NCI-H1105 treated with DMSO at 0.1 percent for 48 hours (cell line): ENCODE measurements around the gene UBAC2.
A peak's percentile ranks its signal among the peaks of the same experiment; 100 is the strongest.

Experiments used
- DNase-seq: peaks from one replicate; lab custom pipeline; 2025; lab: John Stamatoyannopoulos, UW

Gene UBAC2, protein sequence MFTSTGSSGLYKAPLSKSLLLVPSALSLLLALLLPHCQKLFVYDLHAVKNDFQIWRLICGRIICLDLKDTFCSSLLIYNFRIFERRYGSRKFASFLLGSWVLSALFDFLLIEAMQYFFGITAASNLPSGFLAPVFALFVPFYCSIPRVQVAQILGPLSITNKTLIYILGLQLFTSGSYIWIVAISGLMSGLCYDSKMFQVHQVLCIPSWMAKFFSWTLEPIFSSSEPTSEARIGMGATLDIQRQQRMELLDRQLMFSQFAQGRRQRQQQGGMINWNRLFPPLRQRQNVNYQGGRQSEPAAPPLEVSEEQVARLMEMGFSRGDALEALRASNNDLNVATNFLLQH

DNA sequence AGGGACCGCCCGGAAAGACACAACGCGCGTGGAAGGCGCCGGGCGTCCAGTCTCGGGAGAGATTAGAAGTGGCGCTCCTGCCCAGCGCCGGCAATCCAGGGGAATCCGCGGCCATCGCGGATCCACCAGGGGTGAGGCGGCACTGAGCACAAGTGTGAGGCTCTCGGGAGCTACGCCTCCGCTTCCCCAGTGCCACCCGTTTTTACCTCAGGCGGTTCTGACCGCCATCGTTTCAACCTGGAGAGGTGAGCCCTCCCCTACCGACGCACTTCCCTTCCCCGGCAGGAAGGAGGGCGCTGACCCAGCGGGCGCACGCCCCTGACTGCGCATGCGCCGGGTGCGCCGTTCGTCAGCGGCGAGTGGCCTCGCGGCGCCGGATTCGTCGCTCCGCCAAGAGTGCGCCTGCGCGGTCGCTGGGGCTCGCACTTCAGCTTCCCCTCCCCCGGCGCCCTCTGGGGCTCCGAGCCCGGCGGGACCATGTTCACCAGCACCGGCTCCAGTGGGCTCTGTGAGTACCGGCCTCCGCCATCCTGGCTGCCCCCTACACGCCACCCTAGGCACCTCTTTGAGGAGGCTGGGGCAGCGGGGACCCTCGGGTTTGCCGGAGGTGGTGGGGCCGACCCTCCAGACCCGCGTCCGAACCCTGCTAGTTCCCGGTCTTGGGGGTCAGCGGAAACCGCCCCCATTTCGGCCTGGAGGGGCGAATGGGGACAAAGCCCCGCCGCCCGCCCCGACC is at the start of gene UBAC2:
TSS of gene UBAC2 (plus strand) at position 423 of the 736 bp plus-strand sequence. CDS start at position 478, 55 bp downstream.
- peak; percentile 84 for DNase-seq

- DNase-seq = no peak
Measured at GRCh38 chr13:99151516-99151915, 49.1 kb upstream of the UBAC2 start.

GRCh38 chr13:99153219-99153618 is 47.4 kb upstream of the UBAC2 start:
- DNase-seq = no peak

GRCh38 chr13:99154064-99154463 is 46.6 kb upstream of the UBAC2 start:
- DNase-seq = no peak

- no peak for DNase-seq
Measured at GRCh38 chr13:99155821-99156220, 44.8 kb upstream of the UBAC2 start.

DNA sequence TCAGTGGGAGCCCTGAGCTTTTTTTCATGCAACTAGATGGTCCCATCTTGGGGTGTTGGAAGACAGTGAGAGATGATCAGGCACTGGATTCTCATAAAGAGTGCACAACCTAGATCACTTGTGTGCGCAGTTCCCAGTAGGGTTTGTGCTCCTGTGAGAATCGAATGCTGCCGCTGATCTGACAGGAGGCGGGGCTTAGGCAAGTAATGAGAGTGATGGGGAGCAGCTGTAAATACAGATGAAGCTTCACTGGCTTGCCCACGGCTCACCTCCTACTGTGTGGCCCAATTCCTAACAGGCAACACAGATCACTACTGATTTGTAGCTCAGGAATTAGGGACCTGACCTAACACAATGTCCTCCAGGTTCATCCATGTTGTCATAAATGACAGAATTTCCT is 43.6 kb upstream of the UBAC2 start:
- DNase-seq = no peak

DNA sequence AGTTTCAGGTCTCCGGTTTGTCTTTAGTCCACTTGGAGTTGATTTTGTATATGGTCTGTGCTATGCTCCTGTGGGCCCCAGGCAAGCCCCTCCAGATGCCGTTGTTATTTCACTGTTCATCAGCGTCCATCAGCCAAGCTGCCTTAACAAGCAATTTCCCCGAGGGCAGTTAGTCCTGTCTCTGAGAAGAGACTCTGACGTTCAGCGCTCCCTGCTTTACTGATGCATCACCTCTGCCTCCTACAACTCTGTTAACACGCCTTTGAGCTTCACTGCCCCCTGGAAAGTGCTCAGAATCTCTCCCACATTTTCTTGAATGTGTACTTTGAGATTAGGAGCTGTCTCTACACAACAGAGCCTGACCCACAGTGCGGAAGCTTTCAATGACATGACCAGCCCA is 41.8 kb upstream of the UBAC2 start:
- DNase-seq = no peak

- DNase-seq = no peak
Measured at GRCh38 chr13:99159331-99160061, 41.2 kb upstream of the UBAC2 start.

DNA sequence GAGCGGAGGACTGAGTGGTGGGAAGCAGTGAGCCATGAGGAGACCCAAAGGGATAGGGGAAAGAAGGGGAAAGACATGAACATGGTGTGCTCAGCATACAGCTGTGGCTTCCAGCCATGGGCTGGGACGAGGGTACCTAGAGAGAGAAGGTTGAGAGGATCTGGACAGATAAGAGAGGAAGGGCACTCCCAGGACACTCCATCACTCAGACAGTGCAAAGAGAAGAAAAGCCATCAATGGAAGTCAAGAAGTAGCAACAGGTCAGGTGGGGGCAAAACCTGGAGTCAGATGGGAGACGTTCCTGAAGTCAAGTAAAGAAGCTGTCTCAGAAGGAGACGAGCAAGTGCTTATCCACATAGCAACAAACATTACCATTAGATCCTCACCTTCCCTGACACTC is 40.2 kb upstream of the UBAC2 start:
- no peak for DNase-seq

- no peak for DNase-seq
Measured at GRCh38 chr13:99161512-99161911, 39.1 kb upstream of the UBAC2 start.

DNA sequence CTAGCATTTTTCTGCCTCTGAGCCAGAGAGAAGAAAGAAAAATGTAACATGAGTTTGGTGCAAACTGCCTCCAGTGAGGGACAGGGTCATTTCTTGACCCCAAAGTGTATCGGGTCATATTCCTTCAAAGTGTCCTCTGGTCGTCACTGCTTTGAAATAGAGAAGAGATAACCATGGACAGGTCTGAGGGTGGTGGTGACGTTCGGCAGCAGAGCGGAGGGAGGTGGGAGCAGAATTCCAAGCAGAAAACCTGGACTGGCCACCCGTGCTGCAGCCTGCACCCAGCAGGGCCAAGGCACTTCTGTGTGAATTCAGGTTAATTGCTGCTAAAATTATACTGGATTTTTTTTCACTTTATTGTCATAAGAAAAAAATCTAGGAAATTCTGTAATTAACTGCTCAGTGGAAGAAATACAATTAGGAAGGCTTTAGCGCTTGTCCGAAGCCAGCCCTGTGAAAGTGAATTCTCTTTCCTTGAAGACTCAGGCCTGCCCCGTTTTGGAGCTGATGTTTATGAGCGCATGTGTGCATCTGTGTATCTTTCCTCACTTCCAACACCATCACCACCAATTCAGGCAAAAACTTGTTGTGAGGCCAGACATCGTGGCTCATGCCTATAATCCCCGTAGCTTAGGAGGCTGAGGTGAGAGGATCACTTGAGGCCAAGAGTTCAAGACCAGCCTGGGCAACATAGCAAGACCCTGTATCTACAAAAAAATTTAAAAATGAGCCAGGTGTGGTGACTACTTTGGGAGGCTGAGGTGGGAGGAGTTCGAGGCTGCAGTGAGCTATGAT is 37.9 kb upstream of the UBAC2 start:
- DNase-seq = no peak

GRCh38 chr13:99164226-99164625 is 36.4 kb upstream of the UBAC2 start:
- DNase-seq = no peak

- DNase-seq = no peak
Measured at GRCh38 chr13:99165753-99166587, 34.7 kb upstream of the UBAC2 start.

DNA sequence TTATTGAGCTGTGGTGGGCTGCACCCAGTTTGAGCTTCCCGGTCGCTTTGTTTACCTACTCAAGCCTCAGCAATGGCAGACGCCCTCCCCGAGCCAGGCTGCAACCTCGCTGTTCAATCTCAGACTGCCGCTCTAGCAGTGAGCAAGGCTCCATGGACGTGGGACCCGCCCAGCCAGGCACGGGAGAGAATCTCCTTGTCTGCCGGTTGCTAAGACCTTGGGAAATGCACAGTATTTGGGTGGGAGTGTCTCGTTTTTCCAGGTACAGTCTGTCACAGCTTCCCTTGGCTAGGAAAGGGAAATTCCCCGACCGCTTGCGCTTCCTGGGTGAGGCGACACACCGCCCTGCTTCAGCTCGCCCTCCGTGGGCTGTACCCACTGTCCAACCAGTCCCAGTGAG is 27.7 kb upstream of the UBAC2 start:
- DNase-seq = no peak

DNA sequence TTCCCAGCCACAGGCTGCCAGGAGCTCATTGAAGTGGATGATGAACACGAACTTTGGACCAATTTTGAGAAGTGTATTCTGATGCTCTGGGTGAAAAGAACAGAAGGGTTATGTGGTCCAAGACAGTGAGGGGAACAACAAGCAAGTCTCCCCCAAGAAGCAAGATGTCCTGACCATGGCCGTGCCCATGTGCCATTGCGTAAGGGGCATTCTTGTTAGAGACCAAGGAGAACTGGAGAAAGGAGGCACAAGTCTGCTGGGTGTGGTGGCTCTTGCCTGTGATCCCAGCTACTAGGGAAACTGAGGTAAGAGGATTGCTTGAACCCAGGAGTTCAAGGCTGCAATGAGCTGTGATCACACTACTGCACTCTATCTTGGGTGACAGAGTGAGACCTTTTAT is 27.0 kb upstream of the UBAC2 start:
- DNase-seq = no peak

DNA sequence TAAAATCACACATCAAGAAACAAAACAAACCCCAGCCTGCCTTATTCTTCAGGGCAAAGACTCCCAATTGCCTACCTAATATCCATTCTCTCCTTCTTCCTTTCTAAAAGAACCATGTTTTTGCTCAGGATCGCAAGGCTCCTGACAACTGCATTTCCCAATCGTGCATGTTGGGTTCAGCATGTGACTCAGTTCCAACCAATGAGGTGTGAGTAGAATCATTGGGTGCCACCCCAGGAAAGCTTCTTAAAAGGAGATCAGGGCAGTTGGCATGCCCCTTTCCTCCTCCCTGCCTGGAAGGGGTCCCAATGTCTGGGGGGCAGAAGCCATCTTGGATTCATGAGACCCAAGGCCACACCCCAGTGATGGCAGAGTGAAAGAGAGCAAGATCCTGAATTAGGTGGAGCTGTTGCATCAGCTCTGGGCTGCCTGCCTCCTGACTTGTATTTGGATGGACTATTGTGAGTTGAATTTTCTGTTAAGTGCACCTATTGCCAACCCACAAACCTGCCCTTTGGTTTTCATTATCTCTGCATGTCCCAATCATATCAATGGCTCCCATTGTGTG is 26.0 kb upstream of the UBAC2 start:
- DNase-seq = no peak

DNA sequence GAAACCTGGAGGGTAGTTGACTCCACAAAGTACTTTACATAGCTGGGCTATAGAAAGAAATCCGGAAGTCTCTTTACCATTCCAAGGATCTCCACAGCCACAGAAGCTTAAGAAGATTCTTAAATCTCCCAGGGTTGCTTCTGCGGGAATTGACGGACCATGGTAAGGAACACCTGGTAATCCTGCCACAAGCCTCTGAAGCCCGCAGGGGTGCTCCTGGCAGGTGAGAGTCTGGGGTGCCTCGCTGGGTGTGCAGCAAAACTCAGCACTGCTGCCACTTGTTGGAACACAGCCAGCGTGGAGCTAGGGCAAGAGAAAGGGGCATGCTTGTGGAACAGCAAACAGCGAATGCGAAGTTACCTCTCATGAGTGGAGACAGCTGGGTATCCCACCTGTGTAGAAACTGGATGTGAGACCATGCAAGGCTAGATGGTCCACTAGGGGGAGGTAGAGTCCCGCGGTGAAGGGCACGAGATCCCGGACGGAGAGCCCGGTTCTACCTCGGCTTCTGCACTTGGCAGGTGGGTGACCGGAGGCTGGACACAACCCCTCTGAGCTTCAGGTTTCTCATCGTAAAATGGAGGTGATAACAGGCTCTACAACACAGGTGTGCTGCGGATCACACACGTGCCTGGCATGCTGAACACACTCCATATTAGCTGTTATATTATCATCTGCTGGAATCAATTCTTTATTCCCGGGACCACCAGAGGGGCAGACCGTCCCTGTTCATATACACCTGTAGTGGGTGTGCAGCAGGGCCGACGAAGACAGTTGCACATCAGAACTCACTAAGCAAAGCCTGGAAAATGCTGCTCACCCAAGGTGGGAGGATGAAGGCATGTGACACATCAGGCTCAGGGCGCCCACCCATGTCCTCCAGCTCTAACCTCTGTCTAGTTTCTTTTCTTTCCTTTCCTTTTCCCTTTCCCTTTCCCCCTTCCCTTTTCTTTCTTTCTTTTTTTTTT is 24.1 kb upstream of the UBAC2 start:
- DNase-seq = peak; percentile 51

DNA sequence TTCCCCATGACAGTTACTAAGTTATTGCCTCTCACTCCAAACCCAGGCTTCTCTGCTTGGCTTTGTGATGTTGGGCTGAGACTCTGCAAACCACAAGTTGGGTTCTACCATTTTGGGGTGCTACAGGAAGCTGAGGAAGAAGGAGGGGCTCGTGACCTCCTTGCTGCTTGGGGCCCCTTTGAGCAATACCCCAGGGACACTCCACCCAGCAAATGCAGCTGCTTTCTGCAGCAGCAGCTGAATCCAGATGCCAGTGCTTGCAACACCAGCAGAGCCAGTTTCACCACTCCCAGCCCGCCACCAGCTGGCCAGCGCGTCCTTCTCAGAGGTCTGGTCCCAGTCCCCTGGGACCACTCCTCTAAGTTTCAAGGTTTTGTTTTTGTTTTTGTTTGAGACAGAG is 22.0 kb upstream of the UBAC2 start:
- no peak for DNase-seq

DNA sequence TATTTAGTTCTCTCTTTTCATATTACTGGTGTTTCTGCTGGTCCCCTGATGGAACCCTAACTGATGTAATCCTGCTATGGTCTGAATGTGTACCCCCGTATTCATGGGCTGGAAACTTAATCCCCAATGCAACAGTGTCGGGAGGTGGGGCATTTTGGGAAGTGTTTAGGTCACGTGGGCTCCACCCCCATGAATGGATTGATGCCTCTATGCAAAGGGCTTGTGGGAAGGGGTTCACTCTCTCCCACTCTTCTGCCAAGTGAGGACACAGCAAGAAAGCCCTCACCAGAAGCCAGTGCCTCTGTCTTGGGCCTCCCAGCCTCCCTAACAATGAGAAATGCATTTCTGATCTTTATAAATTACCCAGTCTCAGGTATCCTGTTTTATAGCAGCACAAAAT is 21.2 kb upstream of the UBAC2 start:
- no peak for DNase-seq

DNA sequence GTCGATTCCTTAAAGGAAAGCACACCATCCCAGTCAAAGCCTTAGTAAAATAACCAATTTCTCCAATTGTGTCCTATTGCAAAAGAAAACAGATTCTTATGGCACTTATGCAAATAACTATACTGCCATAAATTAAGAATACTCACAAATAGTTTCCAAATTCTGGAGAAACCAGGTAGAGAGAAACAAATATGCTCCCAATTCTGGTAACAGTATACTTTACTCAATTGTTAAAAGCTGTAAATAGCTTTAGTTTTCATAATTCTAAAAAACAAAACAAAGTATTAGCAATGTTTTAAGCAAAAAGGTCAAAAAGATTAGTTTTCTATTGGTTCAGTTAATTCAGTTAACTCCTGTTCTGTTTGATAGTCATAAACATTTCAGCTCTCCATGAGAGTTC is 18.2 kb upstream of the UBAC2 start:
- no peak for DNase-seq
